Brain microvascular endothelial cell (primary cell): Measurements from ENCODE around the gene FOXR1.

Experiments
- DNase-seq: peaks from one replicate; pipeline ENCODE4 v3.0.0-alpha.2; 2020
- H3K27ac ChIP-seq: fragments of 250-450 bp; sonication (Bioruptor Pico); 2 replicates; pipeline ENCODE4 v1.5.1; 2020; ENCODE audit warnings: mild to moderate bottlenecking, moderate library complexity
- H3K27me3 ChIP-seq: fragments of 250-450 bp; sonication (Bioruptor Pico); replicated peaks from 2 replicates; pipeline ENCODE4 v1.5.1; 2020; ENCODE audit warnings: mild to moderate bottlenecking
- H3K36me3 ChIP-seq: fragments of 250-450 bp; sonication (Bioruptor Pico); replicated peaks from 2 replicates; pipeline ENCODE4 v1.5.1; 2020; ENCODE audit warnings: mild to moderate bottlenecking
- H3K4me3 ChIP-seq: 2 replicates; pipeline ENCODE4 v1.5.1; 2011; ENCODE audit warnings: low read depth, mild to moderate bottlenecking, control low read depth, low read length, moderate library complexity
- in situ Hi-C: cut with HindIII; loops from 2 replicates; pipeline ENCODE4 v1.10.0; 2017; ENCODE audit warnings: low sequenced_read_pairs, low pct_ligation_motif_present
- TF ChIP-seq, protein P1 (sequence below): IDR thresholded peaks from 2 replicates; pipeline ENCODE4 v1.5.1; 2011; ENCODE audit warnings: low read depth, mild to moderate bottlenecking, moderate library complexity, low read length, control low read depth, inconsistent platforms; ENCODE audit errors: missing control alignments

Gene FOXR1

GRCh38 chr11:119025099-119025473 lies 53.5 kb downstream of the FOXR1 start:
- in situ Hi-C loops = no loop called here
- TF ChIP-seq, protein P1, sequence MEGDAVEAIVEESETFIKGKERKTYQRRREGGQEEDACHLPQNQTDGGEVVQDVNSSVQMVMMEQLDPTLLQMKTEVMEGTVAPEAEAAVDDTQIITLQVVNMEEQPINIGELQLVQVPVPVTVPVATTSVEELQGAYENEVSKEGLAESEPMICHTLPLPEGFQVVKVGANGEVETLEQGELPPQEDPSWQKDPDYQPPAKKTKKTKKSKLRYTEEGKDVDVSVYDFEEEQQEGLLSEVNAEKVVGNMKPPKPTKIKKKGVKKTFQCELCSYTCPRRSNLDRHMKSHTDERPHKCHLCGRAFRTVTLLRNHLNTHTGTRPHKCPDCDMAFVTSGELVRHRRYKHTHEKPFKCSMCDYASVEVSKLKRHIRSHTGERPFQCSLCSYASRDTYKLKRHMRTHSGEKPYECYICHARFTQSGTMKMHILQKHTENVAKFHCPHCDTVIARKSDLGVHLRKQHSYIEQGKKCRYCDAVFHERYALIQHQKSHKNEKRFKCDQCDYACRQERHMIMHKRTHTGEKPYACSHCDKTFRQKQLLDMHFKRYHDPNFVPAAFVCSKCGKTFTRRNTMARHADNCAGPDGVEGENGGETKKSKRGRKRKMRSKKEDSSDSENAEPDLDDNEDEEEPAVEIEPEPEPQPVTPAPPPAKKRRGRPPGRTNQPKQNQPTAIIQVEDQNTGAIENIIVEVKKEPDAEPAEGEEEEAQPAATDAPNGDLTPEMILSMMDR = no peak
- Histone ChIP-seq H3K27ac (no peak overlapping the region), H3K27me3 (no peaks in the 10 kb centered on the region), H3K4me3 (no peak overlapping the region), H3K36me3 (peaks cover 22% of the 10 kb centered on the region)
- no peak for DNase-seq

DNA sequence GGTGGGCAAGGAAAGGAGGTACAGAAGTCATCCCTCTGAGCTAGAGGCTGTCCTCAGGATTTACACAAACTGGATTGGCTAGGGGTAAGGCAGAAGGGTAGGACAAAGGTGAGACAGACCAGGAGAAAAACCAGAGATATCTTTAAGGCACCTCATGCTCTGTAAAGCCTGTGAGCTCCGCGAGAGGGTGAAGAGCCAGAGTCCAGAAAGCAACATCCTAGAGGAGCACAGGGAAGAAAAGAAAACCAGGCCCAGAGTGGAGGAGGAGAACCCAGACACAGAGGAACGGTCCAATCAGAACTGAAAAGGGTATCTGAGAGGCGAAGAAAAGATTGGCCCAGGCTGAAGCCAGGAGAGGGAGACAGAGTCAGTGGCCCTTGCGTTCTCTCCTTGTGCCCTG lies 54.0 kb downstream of the FOXR1 start:
- TF ChIP-seq, protein P1 = no peak
- no peak for DNase-seq
- H3K4me3 ChIP-seq = no peak overlapping the region
- H3K36me3 ChIP-seq = peaks cover 22% of the 10 kb centered on the region
- no peak overlapping the region for H3K27ac ChIP-seq
- H3K27me3 ChIP-seq = no peaks in the 10 kb centered on the region
- in situ Hi-C loops = no loop called here

DNA sequence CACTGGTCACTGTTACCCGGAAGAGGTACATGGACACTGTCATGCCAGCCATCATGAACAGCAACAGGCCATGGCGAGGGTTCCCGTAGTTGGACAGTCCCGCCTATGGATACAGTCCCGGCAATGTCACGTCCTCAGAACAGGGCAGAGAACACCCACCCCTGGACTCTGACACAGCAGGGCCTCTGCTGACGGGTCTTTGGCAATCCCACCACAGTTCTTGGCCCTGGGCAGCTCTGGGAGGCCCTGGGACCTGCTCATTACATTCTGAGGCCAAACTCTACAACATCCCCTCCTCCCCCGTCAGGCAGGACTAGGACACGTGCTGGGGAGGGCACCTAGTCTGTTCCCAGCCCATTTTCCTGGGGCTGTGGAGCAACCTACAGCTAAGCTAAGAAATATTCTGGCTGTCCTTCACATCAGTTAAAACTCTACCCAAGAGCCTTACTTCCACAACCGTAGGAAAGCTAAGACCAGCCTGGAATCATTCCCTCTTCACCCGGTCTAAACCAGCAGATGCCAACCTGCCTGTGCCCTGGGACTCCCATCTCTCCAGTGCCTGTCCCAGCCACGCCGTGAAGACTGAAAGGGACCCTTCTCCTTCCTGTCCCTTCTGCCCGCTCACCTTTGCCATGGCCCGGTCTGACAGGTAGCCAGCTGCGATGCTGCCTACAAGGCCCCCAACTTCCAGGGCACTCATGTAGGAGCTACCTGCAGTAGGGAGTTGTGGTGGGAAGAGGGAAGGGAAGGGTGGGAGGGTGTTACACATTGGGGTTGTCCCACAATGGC lies 54.6 kb downstream of the FOXR1 start:
- Histone ChIP-seq H3K27me3 (no peaks in the 10 kb centered on the region), H3K36me3 (peaks cover 21% of the 10 kb centered on the region), H3K27ac (no peak overlapping the region), H3K4me3 (no peak overlapping the region)
- no peak for DNase-seq
- in situ Hi-C loops = no loop called here
- TF ChIP-seq, protein P1 = no peak

DNA sequence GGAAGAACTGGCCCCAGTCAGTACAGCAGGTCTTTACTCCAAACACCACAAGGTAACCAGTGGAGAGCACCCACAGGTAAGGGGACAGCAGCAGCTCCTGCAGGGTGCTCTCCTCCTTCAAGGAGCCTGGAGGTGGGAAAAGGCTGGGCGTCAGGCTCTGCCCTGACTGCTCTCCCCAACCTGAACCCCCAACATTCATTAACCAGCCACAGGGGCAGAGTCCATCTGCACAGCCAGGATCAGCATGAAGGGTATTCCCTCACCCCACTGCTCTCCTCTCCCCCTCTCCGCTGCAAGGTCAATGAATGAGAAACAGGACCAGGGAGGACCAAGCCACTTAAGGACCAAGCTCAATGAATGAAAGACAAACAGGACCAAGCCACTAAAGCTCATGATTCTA lies 55.4 kb downstream of the FOXR1 start:
- Histone ChIP-seq H3K4me3 (no peak overlapping the region), H3K27ac (no peak overlapping the region), H3K36me3 (peaks cover 18% of the 10 kb centered on the region), H3K27me3 (no peaks in the 10 kb centered on the region)
- in situ Hi-C loops = no loop called here
- DNase-seq = no peak
- TF ChIP-seq, protein P1 = no peak

- Histone ChIP-seq H3K36me3 (peaks cover 14% of the 10 kb centered on the region), H3K27ac (no peak overlapping the region), H3K4me3 (no peak overlapping the region), H3K27me3 (no peaks in the 10 kb centered on the region)
- no peak for DNase-seq
- in situ Hi-C loops = no loop called here
- TF ChIP-seq, protein P1 = no peak
Measured at GRCh38 chr11:119027561-119028345, 56.2 kb downstream of the FOXR1 start.
